ENCODE measurements around the gene SMG6.

SMG6 gene

DNA sequence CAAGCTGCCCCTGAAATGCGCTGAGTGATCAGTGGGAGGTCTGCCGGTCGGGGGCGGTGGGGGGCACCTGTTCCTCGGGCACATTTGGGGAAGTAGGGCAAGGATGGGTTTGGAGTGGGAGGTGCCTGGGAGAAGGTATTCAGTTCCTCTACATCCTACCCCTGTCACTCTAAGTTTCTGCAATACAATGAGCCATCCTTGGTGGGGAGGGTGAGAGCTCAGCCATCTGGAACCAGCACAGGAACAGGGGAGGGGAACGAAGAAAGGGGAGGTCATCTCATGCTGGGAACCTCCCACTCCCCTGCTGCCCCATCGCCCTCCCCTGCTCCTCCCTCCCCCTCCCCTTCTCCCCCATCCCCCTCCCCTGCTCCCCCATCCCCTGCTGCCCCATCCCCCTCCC is 269.4 kb downstream of the SMG6 start:
- in situ Hi-C loops (cut with MboI; ENCODE audit: low pct_unique_long_range_greater_than_20kb, low sequenced_read_pairs, unreplicated experiment) = loop anchor here (25.0 kb wide), 1 partner anchor 322 kb away; the partner anchor contains the start of genes TLCD2 and WDR81
- TF ChIP-seq, protein P1, sequence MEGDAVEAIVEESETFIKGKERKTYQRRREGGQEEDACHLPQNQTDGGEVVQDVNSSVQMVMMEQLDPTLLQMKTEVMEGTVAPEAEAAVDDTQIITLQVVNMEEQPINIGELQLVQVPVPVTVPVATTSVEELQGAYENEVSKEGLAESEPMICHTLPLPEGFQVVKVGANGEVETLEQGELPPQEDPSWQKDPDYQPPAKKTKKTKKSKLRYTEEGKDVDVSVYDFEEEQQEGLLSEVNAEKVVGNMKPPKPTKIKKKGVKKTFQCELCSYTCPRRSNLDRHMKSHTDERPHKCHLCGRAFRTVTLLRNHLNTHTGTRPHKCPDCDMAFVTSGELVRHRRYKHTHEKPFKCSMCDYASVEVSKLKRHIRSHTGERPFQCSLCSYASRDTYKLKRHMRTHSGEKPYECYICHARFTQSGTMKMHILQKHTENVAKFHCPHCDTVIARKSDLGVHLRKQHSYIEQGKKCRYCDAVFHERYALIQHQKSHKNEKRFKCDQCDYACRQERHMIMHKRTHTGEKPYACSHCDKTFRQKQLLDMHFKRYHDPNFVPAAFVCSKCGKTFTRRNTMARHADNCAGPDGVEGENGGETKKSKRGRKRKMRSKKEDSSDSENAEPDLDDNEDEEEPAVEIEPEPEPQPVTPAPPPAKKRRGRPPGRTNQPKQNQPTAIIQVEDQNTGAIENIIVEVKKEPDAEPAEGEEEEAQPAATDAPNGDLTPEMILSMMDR (IDR thresholded peaks at IDR 0.05; ENCODE audit: extremely low read depth, insufficient read depth, missing control alignments) = no peak
- no peak for DNase-seq (ENCODE audit: low spot score)

DNA sequence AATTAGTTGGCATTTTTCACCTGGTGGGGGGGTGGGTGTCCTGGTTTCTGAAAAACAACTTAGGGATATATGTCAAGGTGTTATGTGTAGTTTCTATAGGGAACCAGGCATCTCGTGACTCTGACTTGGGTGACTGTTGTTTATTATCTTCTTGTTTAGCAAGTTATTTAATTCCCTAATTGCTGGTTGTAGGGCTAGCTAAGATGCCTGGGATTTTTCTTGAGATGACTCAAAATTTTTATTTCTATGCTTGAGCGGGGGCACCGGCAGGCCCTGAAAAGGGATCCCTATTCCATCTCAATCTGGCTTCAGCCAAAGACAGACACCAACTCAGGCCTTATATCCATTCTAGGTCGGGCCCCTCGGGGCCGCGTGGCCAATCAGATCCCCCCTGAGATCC is 270.4 kb downstream of the SMG6 start:
- no peak for DNase-seq (ENCODE audit: low spot score)
- TF ChIP-seq, protein P1 (IDR thresholded peaks at IDR 0.05; ENCODE audit: extremely low read depth, insufficient read depth, missing control alignments) = no peak
- in situ Hi-C loops (cut with MboI; ENCODE audit: low pct_unique_long_range_greater_than_20kb, low sequenced_read_pairs, unreplicated experiment) = loop anchor here (25.0 kb wide), 1 partner anchor 321 kb away; the partner anchor contains the start of genes TLCD2 and WDR81

DNA sequence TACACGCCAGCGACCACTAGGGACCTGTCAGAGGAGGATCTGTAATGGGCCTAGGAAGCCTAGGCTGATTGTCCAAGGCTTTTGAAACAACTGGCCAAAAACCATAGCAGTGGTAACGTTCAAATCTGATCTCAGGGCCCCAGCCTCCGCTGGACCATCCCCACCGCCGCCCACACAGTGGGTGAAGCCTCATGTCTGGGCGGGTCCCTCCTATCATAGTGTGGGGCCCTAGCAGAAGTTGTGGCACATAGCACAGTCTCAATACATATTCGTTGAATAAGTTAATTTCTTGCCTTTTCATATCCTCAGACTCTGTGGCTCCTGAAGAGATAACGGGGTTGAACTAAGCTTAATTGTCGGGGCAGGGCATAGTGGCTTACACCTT is 272.8 kb downstream of the SMG6 start:
- DNase-seq (ENCODE audit: low spot score) = no peak
- in situ Hi-C loops (cut with MboI; ENCODE audit: low pct_unique_long_range_greater_than_20kb, low sequenced_read_pairs, unreplicated experiment) = loop anchor here (25.0 kb wide), 1 partner anchor 318 kb away; the partner anchor contains the start of genes TLCD2 and WDR81
- TF ChIP-seq, protein P1 (IDR thresholded peaks at IDR 0.05; ENCODE audit: extremely low read depth, insufficient read depth, missing control alignments) = peak; percentile 65

DNA sequence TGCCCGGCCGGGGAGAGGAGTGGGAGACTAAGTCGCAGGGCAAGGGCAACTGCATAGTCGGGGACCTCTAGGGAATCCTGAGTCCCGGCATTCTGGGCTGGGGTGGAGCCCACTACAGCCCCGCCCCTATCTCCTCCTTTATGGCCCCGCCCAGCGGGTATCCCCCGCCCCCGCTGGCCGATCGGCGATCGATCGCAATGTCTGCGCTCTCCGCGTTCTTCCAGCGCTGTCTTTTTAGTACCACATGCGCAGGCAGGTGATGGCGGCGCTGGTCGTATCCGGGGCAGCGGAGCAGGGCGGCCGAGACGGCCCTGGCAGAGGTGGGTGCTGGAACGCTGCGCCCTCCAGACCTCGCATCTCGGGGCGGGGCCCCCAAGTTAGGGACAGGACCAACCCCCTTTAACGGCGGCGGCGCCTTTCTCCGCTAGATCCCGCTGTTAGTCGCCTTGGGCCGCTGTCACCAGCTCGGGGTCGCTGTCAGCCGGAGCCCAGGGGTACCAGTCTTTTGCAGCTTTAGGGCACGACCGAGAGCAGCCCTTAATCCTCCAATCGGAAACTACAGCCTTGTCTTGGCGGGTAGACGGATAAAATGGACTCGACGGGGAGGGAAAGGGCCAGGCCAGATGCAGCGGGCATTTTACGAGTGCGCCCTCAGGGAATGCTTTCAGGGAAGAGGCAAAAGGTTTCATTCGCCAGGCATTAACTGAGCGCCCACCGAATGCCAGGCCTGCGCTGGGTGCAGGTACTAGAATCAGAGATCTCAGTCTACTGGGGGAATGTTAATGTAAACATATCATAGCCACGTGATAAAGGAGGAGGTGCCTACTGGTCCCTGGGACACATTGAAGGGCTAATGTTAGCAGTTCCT is 273.4 kb downstream of the SMG6 start, which contains the start of gene DPH1:
Gene DPH1, plus strand, starts transcription at position 243 of the 868 bp plus-strand sequence. Its CDS starts 17 bp downstream, at position 260.
- TF ChIP-seq, protein P1 (IDR thresholded peaks at IDR 0.05; ENCODE audit: extremely low read depth, insufficient read depth, missing control alignments) = no peak
- in situ Hi-C loops (cut with MboI; ENCODE audit: low pct_unique_long_range_greater_than_20kb, low sequenced_read_pairs, unreplicated experiment) = loop anchor here (25.0 kb wide), 1 partner anchor 318 kb away; the partner anchor contains the start of genes TLCD2 and WDR81
- DNase-seq (ENCODE audit: low spot score) = peak; percentile 93

DNA sequence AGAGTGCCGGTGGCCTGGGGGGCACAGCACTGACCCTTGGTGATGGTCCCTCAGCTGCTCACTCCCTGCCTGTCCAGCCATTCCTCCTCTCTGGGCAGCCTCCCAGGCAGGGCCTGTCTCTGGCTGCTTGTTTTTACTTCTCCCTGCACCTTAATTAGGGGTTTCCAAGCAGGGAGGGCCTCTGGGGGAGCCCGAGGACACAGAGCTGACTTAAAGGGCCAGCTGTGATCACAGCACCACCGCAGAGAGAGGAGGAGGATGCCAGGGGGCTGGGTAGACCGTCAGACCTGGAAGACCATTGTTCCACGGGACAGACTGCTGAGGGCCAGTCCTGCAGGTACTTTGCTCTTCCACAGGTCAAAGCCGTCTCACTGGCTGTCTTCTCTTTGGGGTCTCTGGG is 274.8 kb downstream of the SMG6 start:
- TF ChIP-seq, protein P1 (IDR thresholded peaks at IDR 0.05; ENCODE audit: extremely low read depth, insufficient read depth, missing control alignments) = no peak
- no peak for DNase-seq (ENCODE audit: low spot score)
- in situ Hi-C loops (cut with MboI; ENCODE audit: low pct_unique_long_range_greater_than_20kb, low sequenced_read_pairs, unreplicated experiment) = loop anchor here (25.0 kb wide), 1 partner anchor 316 kb away; the partner anchor contains the start of genes TLCD2 and WDR81

DNA sequence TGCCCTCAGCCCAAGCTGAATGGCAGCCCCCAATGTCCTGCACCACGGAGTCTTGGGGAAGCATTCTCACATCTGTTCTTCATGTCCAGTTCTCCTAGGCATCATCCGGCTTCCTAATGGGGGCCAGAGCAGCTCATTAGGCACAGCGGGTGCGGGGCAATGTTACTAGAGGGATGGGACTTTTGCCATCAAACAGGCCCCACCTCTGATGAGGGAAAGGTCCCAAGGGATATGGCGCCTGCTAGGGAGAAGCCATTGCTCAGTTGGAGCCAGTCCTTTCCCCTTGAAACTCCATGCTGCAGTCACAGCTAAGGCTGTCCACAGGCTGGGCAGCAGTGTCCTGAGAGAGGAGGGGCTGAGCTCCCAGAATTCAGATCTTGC is 275.4 kb downstream of the SMG6 start:
- in situ Hi-C loops (cut with MboI; ENCODE audit: low pct_unique_long_range_greater_than_20kb, low sequenced_read_pairs, unreplicated experiment) = loop anchor here (25.0 kb wide), 1 partner anchor 316 kb away; the partner anchor contains the start of genes TLCD2 and WDR81
- TF ChIP-seq, protein P1 (IDR thresholded peaks at IDR 0.05; ENCODE audit: extremely low read depth, insufficient read depth, missing control alignments) = no peak
- no peak for DNase-seq (ENCODE audit: low spot score)

Data from GM13977 (cell line).